ENCODE data around the gene SC5D.
A peak's percentile ranks its signal among the peaks of the same experiment; 100 is the strongest.

Gene SC5D

GRCh38 chr11:121293288-121293594 lies 670 bp downstream of the SC5D start:
- DNase-seq, result no peak

GRCh38 chr11:121295246-121296029 lies 2.9 kb downstream of the SC5D start:
- DNase-seq, result no peak

GRCh38 chr11:121297872-121298271 lies 5.3 kb downstream of the SC5D start:
- no peak for DNase-seq

GRCh38 chr11:121298774-121299173 lies 6.2 kb downstream of the SC5D start:
- DNase-seq, result no peak

- no peak for DNase-seq
Observed at GRCh38 chr11:121299417-121299816, 6.8 kb downstream of the SC5D start.

- no peak for DNase-seq
Observed at GRCh38 chr11:121300313-121300971, 7.9 kb downstream of the SC5D start.

- DNase-seq, result no peak
Observed at GRCh38 chr11:121300972-121301699, 8.6 kb downstream of the SC5D start.

- no peak for DNase-seq
Observed at GRCh38 chr11:121304759-121305158, 12.2 kb downstream of the SC5D start.

GRCh38 chr11:121308816-121309215 lies 16.2 kb downstream of the SC5D start:
- no peak for DNase-seq

- DNase-seq, result no peak
Observed at GRCh38 chr11:121309688-121310087, 17.1 kb downstream of the SC5D start.

- no peak for DNase-seq
Observed at GRCh38 chr11:121310908-121311307, 18.3 kb downstream of the SC5D start.

- no peak for DNase-seq
Observed at GRCh38 chr11:121311373-121311772, 18.8 kb downstream of the SC5D start.

GRCh38 chr11:121312483-121312882 lies 19.9 kb downstream of the SC5D start:
- DNase-seq, result no peak

GRCh38 chr11:121318848-121319834 lies 26.6 kb downstream of the SC5D start:
- DNase-seq, result peak in 1 of 2 donors; percentile 80

GRCh38 chr11:121321614-121322243 lies 29.2 kb downstream of the SC5D start:
- DNase-seq, result peak in 1 of 2 donors; percentile 62

GRCh38 chr11:121323046-121323607 lies 30.6 kb downstream of the SC5D start:
- no peak for DNase-seq

- DNase-seq, result no peak
Observed at GRCh38 chr11:121326230-121326629, 33.7 kb downstream of the SC5D start.

- no peak for DNase-seq
Observed at GRCh38 chr11:121327553-121327952, 35.0 kb downstream of the SC5D start.

GRCh38 chr11:121328176-121328966 lies 35.8 kb downstream of the SC5D start:
- DNase-seq, result no peak

GRCh38 chr11:121328967-121329679 lies 36.6 kb downstream of the SC5D start:
- no peak for DNase-seq

All from bone marrow (tissue), 2 donors.